Mesothelial cell of epicardium (in vitro differentiated cells): ENCODE results near the gene EHD4. TPM values are rescaled to one million over a fixed set of nuclear protein-coding genes. Genes with fewer than 3 reads are reported as not detected.

Source experiments
- DNase-seq, 2 experiments: peaks; one replicate each; pipeline ENCODE4 v3.0.0; 2021; ENCODE audit warnings: low spot score in 2 of 2; ENCODE audit not compliant: unreplicated experiment in 2 of 2
- H3K27ac Mint-ChIP-seq: 2 replicates; pipeline ENCODE4 v1.8.0; 2021; ENCODE audit warnings: mixed read lengths
- H3K27me3 Mint-ChIP-seq: 2 replicates; pipeline ENCODE4 v1.8.0; 2021; ENCODE audit warnings: low read depth, mixed read lengths
- H3K36me3 Mint-ChIP-seq: 2 replicates; pipeline ENCODE4 v1.8.0; 2021; ENCODE audit warnings: mixed read lengths
- H3K4me1 Mint-ChIP-seq: 2 replicates; pipeline ENCODE4 v1.8.0; 2021; ENCODE audit warnings: mixed read lengths
- H3K4me3 Mint-ChIP-seq: 2 replicates; pipeline ENCODE4 v1.8.0; 2021; ENCODE audit warnings: mild to moderate bottlenecking, moderate library complexity, mixed read lengths
- H3K9me3 Mint-ChIP-seq: 2 replicates; pipeline ENCODE4 v1.8.0; 2021; ENCODE audit warnings: mixed read lengths
- total RNA-seq: library from RNA; stranded (reverse); gene quantifications from 3 replicates; pipeline ENCODE4 v1.2.1, GENCODE V29; 2021
- TF ChIP-seq, protein P1 (sequence below): fragments of 200-600 bp; sonication (generic); IDR thresholded peaks from one replicate; pipeline ENCODE4 v1.5.0; 2021; ENCODE audit warnings: antibody characterized with exemption; ENCODE audit not compliant: unreplicated experiment

Gene EHD4
- total RNA-seq, 1 donor from 2014 or later, result 16.1 TPM

DNA sequence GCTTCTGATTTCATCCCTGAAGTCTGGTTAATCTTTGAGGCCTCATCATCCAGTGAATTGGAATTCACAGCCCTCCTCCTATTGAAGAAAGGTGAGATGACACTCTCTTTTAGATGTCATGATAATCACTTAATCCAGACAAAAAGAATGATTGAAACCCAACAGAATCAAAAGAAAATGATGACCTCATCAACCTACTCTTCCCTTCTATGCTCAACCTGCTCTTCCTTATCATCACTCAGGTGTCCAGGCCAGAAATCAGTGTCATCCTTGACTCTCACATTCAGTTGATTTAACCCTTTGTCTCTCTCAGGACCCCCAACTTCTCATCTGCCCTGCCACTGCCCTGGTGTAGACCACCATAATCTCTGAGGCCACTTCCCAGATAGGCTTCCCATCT is 36.7 kb upstream of the EHD4 start:
- TF ChIP-seq, protein P1, sequence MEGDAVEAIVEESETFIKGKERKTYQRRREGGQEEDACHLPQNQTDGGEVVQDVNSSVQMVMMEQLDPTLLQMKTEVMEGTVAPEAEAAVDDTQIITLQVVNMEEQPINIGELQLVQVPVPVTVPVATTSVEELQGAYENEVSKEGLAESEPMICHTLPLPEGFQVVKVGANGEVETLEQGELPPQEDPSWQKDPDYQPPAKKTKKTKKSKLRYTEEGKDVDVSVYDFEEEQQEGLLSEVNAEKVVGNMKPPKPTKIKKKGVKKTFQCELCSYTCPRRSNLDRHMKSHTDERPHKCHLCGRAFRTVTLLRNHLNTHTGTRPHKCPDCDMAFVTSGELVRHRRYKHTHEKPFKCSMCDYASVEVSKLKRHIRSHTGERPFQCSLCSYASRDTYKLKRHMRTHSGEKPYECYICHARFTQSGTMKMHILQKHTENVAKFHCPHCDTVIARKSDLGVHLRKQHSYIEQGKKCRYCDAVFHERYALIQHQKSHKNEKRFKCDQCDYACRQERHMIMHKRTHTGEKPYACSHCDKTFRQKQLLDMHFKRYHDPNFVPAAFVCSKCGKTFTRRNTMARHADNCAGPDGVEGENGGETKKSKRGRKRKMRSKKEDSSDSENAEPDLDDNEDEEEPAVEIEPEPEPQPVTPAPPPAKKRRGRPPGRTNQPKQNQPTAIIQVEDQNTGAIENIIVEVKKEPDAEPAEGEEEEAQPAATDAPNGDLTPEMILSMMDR, result no peak
- no peak for DNase-seq
- Mint-ChIP-seq H3K9me3 (peaks cover 6% of the 10 kb centered on the region), H3K27me3 (peaks cover 27% of the 10 kb centered on the region), H3K27ac (no peak overlapping the region), H3K4me3 (no peak overlapping the region), H3K4me1 (peaks cover 18% of the 10 kb centered on the region), H3K36me3 (no peaks in the 10 kb centered on the region)

- TF ChIP-seq, protein P1, result no peak
- H3K4me3 Mint-ChIP-seq, result no peak overlapping the region
- H3K27ac Mint-ChIP-seq, result no peak overlapping the region
- peaks cover 31% of the 10 kb centered on the region for H3K27me3 Mint-ChIP-seq
- no peaks in the 10 kb centered on the region for H3K36me3 Mint-ChIP-seq
- H3K4me1 Mint-ChIP-seq, result peaks cover 18% of the 10 kb centered on the region
- DNase-seq, result no peak
- peaks cover 6% of the 10 kb centered on the region for H3K9me3 Mint-ChIP-seq
These were observed 35.0 kb upstream of the EHD4 start for GRCh38 chr15:42007386-42007785.

DNA sequence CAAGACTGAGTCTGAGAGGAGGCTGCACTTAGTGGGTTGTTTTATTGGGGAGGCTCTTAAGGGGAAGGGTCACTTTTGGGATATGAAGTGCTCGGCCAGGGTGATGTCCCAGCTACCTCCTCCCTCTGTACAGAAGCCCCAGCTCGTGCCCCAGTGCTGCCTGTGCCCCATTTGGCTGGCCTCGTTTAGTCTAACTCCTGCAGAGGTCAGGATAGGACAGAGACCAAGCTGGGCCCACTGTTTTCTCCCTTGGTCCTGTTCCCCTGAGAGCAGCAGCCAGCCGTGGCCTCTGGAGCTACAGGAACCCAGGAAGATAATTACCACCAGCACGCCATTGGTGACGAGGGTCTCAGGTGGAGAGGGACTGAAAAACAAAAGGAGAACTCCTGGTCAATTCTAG is 30.0 kb upstream of the EHD4 start:
- H3K27me3 Mint-ChIP-seq, result peaks cover 38% of the 10 kb centered on the region
- TF ChIP-seq, protein P1, result no peak
- H3K27ac Mint-ChIP-seq, result no peak overlapping the region
- H3K36me3 Mint-ChIP-seq, result no peaks in the 10 kb centered on the region
- no peaks in the 10 kb centered on the region for H3K4me1 Mint-ChIP-seq
- H3K4me3 Mint-ChIP-seq, result no peak overlapping the region
- no peak for DNase-seq
- peaks cover 5% of the 10 kb centered on the region for H3K9me3 Mint-ChIP-seq

DNA sequence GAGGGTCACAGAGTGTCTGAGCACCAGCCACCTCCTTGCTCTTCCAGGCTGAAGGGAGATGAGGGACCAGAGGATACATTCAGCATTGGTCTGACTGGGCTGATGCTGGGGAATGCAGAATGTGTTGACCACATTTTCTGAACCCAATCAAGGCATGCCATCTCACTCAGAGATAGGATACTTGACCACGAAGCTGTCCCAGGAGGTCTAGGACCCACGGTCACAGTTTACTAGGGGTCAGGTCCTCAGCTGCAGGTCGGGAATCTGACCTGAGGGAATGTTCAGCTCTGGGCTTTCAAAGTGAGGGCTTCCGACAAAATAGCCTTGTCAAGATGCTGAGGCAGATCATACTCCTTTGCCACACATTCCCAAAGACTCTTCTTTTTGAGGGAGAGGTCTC is 28.9 kb upstream of the EHD4 start:
- Mint-ChIP-seq H3K27ac (no peak overlapping the region), H3K27me3 (peaks cover 34% of the 10 kb centered on the region)

DNA sequence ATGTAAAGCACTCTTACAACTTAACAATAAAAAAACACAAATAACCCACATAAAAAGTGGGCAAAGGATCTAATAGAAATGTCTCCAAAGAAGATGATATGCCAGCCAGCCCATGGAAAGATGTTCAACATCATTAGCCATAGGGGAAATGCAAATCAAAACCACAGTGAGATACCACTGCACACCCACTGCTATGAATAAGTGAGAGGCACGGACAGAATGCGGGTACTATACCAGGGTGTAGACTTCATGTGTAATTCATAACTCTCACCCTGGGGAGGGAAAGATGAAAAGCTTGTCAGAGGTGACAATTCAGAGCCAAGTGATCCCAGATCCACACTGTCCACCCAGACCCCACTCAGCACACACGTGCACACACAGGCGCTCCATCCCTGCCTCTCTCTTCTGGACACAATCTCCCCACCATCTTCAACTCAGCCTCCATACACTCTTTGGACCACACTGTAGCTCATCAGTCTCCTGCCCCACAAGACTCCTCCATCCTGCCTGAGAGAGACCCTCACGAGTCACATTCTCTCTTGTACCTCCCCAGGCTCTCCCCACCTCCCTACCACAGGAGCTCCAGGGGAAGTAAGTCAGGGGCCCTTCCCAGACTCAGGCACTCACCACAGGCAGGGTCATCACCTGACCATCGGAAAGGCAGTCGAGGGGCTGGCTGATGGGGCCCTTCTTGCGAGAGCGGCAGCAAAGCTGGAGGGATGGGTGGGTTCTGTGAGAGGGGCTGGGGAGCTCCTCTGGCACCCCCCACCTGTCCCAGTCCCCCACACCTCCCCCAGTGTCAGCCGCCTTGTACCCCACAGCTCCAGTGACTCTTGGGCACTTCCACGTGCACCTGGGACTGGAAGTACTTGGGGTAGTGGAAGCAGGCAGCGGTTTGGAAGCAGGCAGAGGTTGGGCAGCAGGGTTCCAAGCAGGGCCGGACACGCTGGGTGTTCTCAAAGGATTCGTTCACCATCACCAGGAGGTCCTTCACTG is 27.2 kb upstream of the EHD4 start:
- H3K9me3 Mint-ChIP-seq, result no peaks in the 10 kb centered on the region
- H3K36me3 Mint-ChIP-seq, result no peaks in the 10 kb centered on the region
- H3K27ac Mint-ChIP-seq, result no peak overlapping the region
- no peak overlapping the region for H3K4me3 Mint-ChIP-seq
- H3K27me3 Mint-ChIP-seq, result peaks cover 25% of the 10 kb centered on the region
- DNase-seq, result no peak
- TF ChIP-seq, protein P1, result no peak
- no peaks in the 10 kb centered on the region for H3K4me1 Mint-ChIP-seq

More for the DNA sequence above, 28.9 kb upstream of the EHD4 start:
- Mint-ChIP-seq H3K9me3 (no peaks in the 10 kb centered on the region), H3K36me3 (no peaks in the 10 kb centered on the region), H3K4me3 (no peak overlapping the region), H3K4me1 (no peaks in the 10 kb centered on the region)
- TF ChIP-seq, protein P1, result no peak
- DNase-seq, result no peak
